HepG2 (cell line): ENCODE data around the gene TOR4A. TPM values are rescaled to one million over a fixed set of nuclear protein-coding genes. Genes with fewer than 3 reads are reported as not detected.

Experiments
- ATAC-seq: fragments of 200-7000 bp; cut with Tn5 transposase; 3 replicates; pipeline ENCODE4 v1.9.1; 2020; ENCODE audit warnings: mild to moderate bottlenecking, moderate library complexity
- BruUV-seq: library from RNA; stranded (reverse); fragments of 400-500 nt; replicated peaks from 2 replicates; lab custom pipeline; 2021; lab: Mats Ljungman, UMichigan
- CTCF ChIA-PET: fragments of 300-600 bp; formaldehyde crosslinking; extraction: SDS; loops from one replicate; lab custom pipeline; 2021; ENCODE audit warnings: low total read pairs, inconsistent platforms, low intra/inter-chr PET ratio; lab: Yijun Ruan, JAX
- POLR2A ChIA-PET: fragments of 350-600 bp; sonication (Branson Sonifier 250); formaldehyde crosslinking; loops from one replicate; lab custom pipeline; 2020; ENCODE audit warnings: antibody characterized with exemption, inconsistent platforms; lab: Yijun Ruan, JAX
- DNase-seq: peaks from one replicate; pipeline ENCODE4 v3.0.0-alpha.2; 2015; ENCODE audit warnings: low spot score
- FAIRE-seq: peaks from 3 replicates; lab custom pipeline; 2011; peaks lifted over from hg19 to GRCh38; lab: Jason Lieb, UNC
- H2AFZ ChIP-seq: one replicate; pipeline ENCODE4 v1.6.1; 2011; ENCODE audit warnings: low read length, inconsistent platforms
- H3K27ac ChIP-seq: fragments of 300-600 bp; 3 replicates; pipeline ENCODE4 v1.8.0; 2011; ENCODE audit warnings: mixed run types, mild to moderate bottlenecking, mixed read lengths, low read length, inconsistent platforms; ENCODE audit not compliant: insufficient read depth; ENCODE audit errors: extremely low read length
- H3K27me3 ChIP-seq, 2 experiments: fragments of 200-600 bp in 1 of 2; 2 replicates in 1 of 2; 3 replicates in 1 of 2; pipeline versions ENCODE4 v1.6.0 to v1.8.0; 2011; ENCODE audit warnings: low read length in 2 of 2, mild to moderate bottlenecking in 2 of 2, moderate library complexity in 2 of 2, inconsistent platforms in 1 of 2; ENCODE audit not compliant: insufficient read depth in 2 of 2, control insufficient read depth in 1 of 2
- H3K36me3 ChIP-seq, 2 experiments: fragments of 200-600 bp in 1 of 2; replicated peaks in 1 of 2; 2 replicates in 1 of 2; 3 replicates in 1 of 2; pipeline versions ENCODE4 v1.5.1 to v1.8.0; 2011; ENCODE audit warnings: low read length in 2 of 2, inconsistent platforms in 1 of 2; ENCODE audit not compliant: insufficient read depth in 2 of 2, control insufficient read depth in 1 of 2
- H3K4me1 ChIP-seq: 2 replicates; pipeline ENCODE4 v1.5.1; 2012; ENCODE audit warnings: low read length, inconsistent platforms; ENCODE audit not compliant: insufficient read depth
- H3K4me2 ChIP-seq: 2 replicates; pipeline ENCODE4 v1.6.0; 2011; ENCODE audit warnings: low read depth, low read length, inconsistent platforms
- H3K4me3 ChIP-seq, 3 experiments: fragments of 200-600 bp in 1 of 3; sonication (generic), shearing (Covaris generic) in 1 of 3; replicated peaks in 1 of 3; 2 replicates each; pipeline ENCODE4 v1.5.1; 2011 to 2016; ENCODE audit warnings: low read length in 3 of 3, inconsistent platforms in 2 of 3, low read depth in 2 of 3, mild to moderate bottlenecking in 2 of 3, control low read depth in 1 of 3, mixed read lengths in 1 of 3; ENCODE audit not compliant: insufficient read depth in 1 of 3
- H3K79me2 ChIP-seq: one replicate; pipeline ENCODE4 v1.6.1; 2011; ENCODE audit warnings: low read length, inconsistent platforms; ENCODE audit not compliant: insufficient read depth
- H3K9ac ChIP-seq: 2 replicates; pipeline ENCODE4 v1.6.0; 2011; ENCODE audit warnings: mild to moderate bottlenecking, low read depth, low read length, inconsistent platforms; ENCODE audit not compliant: insufficient read depth
- H3K9me3 ChIP-seq: 2 replicates; pipeline ENCODE4 v1.5.1; 2012; ENCODE audit warnings: mild to moderate bottlenecking, low read length
- H4K20me1 ChIP-seq: 2 replicates; pipeline ENCODE4 v1.6.0; 2011; ENCODE audit warnings: inconsistent platforms, mild to moderate bottlenecking, low read length, moderate library complexity; ENCODE audit not compliant: insufficient read depth
- CENPT ChIP-seq: sonication (generic); formaldehyde crosslinking; IDR thresholded peaks from 2 replicates; pipeline ENCODE4 v1.8.0; 2022; ENCODE audit warnings: low read depth, mild to moderate bottlenecking, moderate library complexity, missing genetic modification reagents
- ELF3 ChIP-seq: IDR thresholded peaks from 2 replicates; pipeline ENCODE4 v1.6.1; 2016; ENCODE audit warnings: missing genetic modification reagents, missing compliant biosample characterization
- ETS1 ChIP-seq: sonication (generic); formaldehyde crosslinking; IDR thresholded peaks from 2 replicates; pipeline ENCODE4 v1.4.0; 2020; ENCODE audit warnings: missing genetic modification reagents
- ETV5 ChIP-seq: IDR thresholded peaks from 2 replicates; pipeline ENCODE4 v1.6.1; 2018; ENCODE audit warnings: missing biosample characterization, missing genetic modification reagents, inconsistent platforms, borderline replicate concordance
- FOXK1 ChIP-seq: sonication (generic); formaldehyde crosslinking; IDR thresholded peaks from 2 replicates; pipeline ENCODE4 v1.4.0; 2020; ENCODE audit warnings: low read depth, missing genetic modification reagents, borderline replicate concordance
- JUND ChIP-seq: sonication (generic); formaldehyde crosslinking; IDR thresholded peaks from 2 replicates; pipeline ENCODE4 v1.8.0; 2022; ENCODE audit warnings: mild to moderate bottlenecking, missing genetic modification reagents
- MNT ChIP-seq: fragments of 450-650 bp; IDR thresholded peaks from 2 replicates; pipeline ENCODE4 v1.6.1; 2016
- MXD3 ChIP-seq: IDR thresholded peaks from 2 replicates; pipeline ENCODE4 v1.6.1; 2016; ENCODE audit warnings: mild to moderate bottlenecking, missing biosample characterization, missing genetic modification reagents
- NFYB ChIP-seq: sonication (generic); formaldehyde crosslinking; IDR thresholded peaks from 2 replicates; pipeline ENCODE4 v1.4.0; 2020; ENCODE audit warnings: missing genetic modification reagents
- POLR2AphosphoS2 ChIP-seq: IDR thresholded peaks from 2 replicates; pipeline ENCODE4 v1.6.1; 2011; ENCODE audit warnings: low read depth, low read length, improper control_type of control experiment
- YEATS2 ChIP-seq: sonication (generic); formaldehyde crosslinking; IDR thresholded peaks from 2 replicates; pipeline ENCODE4 v1.4.0; 2020; ENCODE audit warnings: missing genetic modification reagents, borderline replicate concordance
- ZNF34 ChIP-seq: sonication (generic); formaldehyde crosslinking; IDR thresholded peaks from 2 replicates; pipeline ENCODE4 v1.4.0; 2020; ENCODE audit warnings: mild to moderate bottlenecking, missing genetic modification reagents, borderline replicate concordance
- ZNF350 ChIP-seq: sonication (generic); formaldehyde crosslinking; IDR thresholded peaks from 2 replicates; pipeline ENCODE4 v1.4.0; 2020; ENCODE audit warnings: mild to moderate bottlenecking, low read depth, missing genetic modification reagents, borderline replicate concordance
- ZNF569 ChIP-seq: sonication (generic); formaldehyde crosslinking; IDR thresholded peaks from 2 replicates; pipeline ENCODE4 v1.5.0; 2020; ENCODE audit warnings: mild to moderate bottlenecking, missing genetic modification reagents, moderate library complexity, borderline replicate concordance
- ZNF740 ChIP-seq: sonication (generic); formaldehyde crosslinking; IDR thresholded peaks from 2 replicates; pipeline ENCODE4 v1.4.0; 2020; ENCODE audit warnings: missing genetic modification reagents
- ZNF768 ChIP-seq: sonication (generic); formaldehyde crosslinking; IDR thresholded peaks from 2 replicates; pipeline ENCODE4 v1.4.0; 2020; ENCODE audit warnings: missing genetic modification reagents
- ZNF850 ChIP-seq: sonication (generic); formaldehyde crosslinking; conservative IDR thresholded peaks from 2 replicates; pipeline ENCODE4 v1.9.0; 2021; ENCODE audit warnings: mild to moderate bottlenecking, missing genetic modification reagents
- ZSCAN12 ChIP-seq: sonication (generic); formaldehyde crosslinking; IDR thresholded peaks from 2 replicates; pipeline ENCODE4 v1.9.0; 2021; ENCODE audit warnings: mild to moderate bottlenecking, missing genetic modification reagents
- WGBS: methylation state at CpG from one replicate; pipeline ENCODE4 v1.1.6; 2017; ENCODE audit warnings: low lambda C conversion rate; 5-methylcytosine and 5-hydroxymethylcytosine counted together
- in situ Hi-C: cut with HindIII; loops from 2 replicates; pipeline ENCODE4 v1.10.0; 2017; ENCODE audit warnings: low pct_unique_long_range_greater_than_20kb; ENCODE audit not compliant: extremely low pct_ligation_motif_present
- intact Hi-C: fragments of 100-400 bp; cut with micrococcal nuclease; formaldehyde crosslinking; loops from one replicate; pipeline ENCODE4 v1.10.0; 2022; ENCODE audit not compliant: unreplicated experiment
- polyA plus RNA-seq, 8 experiments: library from polyadenylated mRNA; depleted of rRNA in 3 of 8; stranded (reverse) in 7 of 8; unstranded in 1 of 8; fragments of >200 nt; fragmentation: Illumina TruSeq in 4 of 8; extraction: Trizol in 4 of 8; gene quantifications; 2 replicates each; pipeline versions ENCODE4 v1.2.1 to v1.2.3, GENCODE V29; 2011 to 2016; ENCODE audit warnings: low read depth in 4 of 8, missing spikeins in 1 of 8, mixed read lengths in 1 of 8; ENCODE audit not compliant: insufficient read depth in 1 of 8
- total RNA-seq, 5 experiments: library from RNA; depleted of rRNA; stranded (reverse); fragments of >200 nt; fragmentation: Illumina TruSeq; extraction: Trizol; gene quantifications; 2 replicates each; pipeline ENCODE4 v1.2.3, GENCODE V29; 2016; ENCODE audit warnings: low read depth in 1 of 5

The TOR4A gene
- total and polyA plus RNA-seq, 2 of the 13 experiments (the other 11 are each of a cell fraction or from before 2014, with no cell fraction given), result 11.1 to 14.2 TPM

GRCh38 chr9:137316012-137316981, 38.8 kb downstream of the TOR4A start (continued):
- TF ChIP-seq ZNF740 (CRISPR knock-in tag) (no peak), ZNF768 (CRISPR knock-in tag) (peak; percentile 23; the same call in 1 of the 2 replicates), ZNF34 (no peak), NFYB (CRISPR knock-in tag) (0 out of 2 replicates have a peak, but pooled peaks have one; percentile 23), MNT (no peak), ELF3 (CRISPR knock-in tag) (no peak)

GRCh38 chr9:137317021-137317717, 39.6 kb downstream of the TOR4A start:
- FAIRE-seq (no peak), ATAC-seq (no peak), DNase-seq (no peak)
- BruUV-seq, result no TSS peak
- peaks cover 4% of the 10 kb centered on the region; the same call in 1 of the 2 replicates for H4K20me1 ChIP-seq
- no peak overlapping the region for H2AFZ ChIP-seq
- 58% methylated on average over 7 of the region's 19 CpGs for WGBS
- H3K9ac ChIP-seq, result no peak overlapping the region
- POLR2A ChIA-PET, result no interaction called here
- intact Hi-C loops (no loop called here), in situ Hi-C loops (no loop called here)
- no peaks in the 10 kb centered on the region for H3K36me3 ChIP-seq
- H3K79me2 ChIP-seq, result no peaks in the 10 kb centered on the region
- no peak overlapping the region for H3K4me3 ChIP-seq
- H3K27ac ChIP-seq, result no peak overlapping the region
- H3K27me3 ChIP-seq, result peaks cover 18 to 74% of the 10 kb centered on the region in 2 experiments
- CTCF ChIA-PET, result no interaction called here
- no peak overlapping the region for H3K4me2 ChIP-seq
- H3K9me3 ChIP-seq, result no peaks in the 10 kb centered on the region
- H3K4me1 ChIP-seq, result peaks cover 38% of the 10 kb centered on the region
- TF ChIP-seq CENPT (no peak), ETS1 (CRISPR knock-in tag) (no peak), ZNF850 (CRISPR knock-in tag) (no peak), ZNF740 (CRISPR knock-in tag) (no peak), YEATS2 (no peak), ZSCAN12 (CRISPR knock-in tag) (no peak), POLR2AphosphoS2 (no peak), ETV5 (CRISPR knock-in tag) (no peak), FOXK1 (CRISPR knock-in tag) (no peak), JUND (CRISPR knock-in tag) (no peak), ZNF569 (CRISPR knock-in tag) (no peak), MXD3 (CRISPR knock-in tag) (no peak), ZNF350 (CRISPR knock-in tag) (no peak)
